Activated CD4-positive, alpha-beta T cell treated with anti-CD3 and anti-CD28 coated beads, Interleukin-2, amount 10 ng/mL, durations not matched to agents 24 days and 14 days (primary cell): ENCODE measurements around the gene PDLIM5. TPM values are rescaled to one million over a fixed set of nuclear protein-coding genes. Genes with fewer than 3 reads are reported as not detected.
"Not testable (repeated sequence)": the region's sequence is repeated elsewhere in the genome, so short reads cannot be mapped to it uniquely, and the experiment has no call there.

Source experiments
- DNase-seq: peaks from one replicate; pipeline ENCODE4 v3.0.0; 2022
- H3K27ac Mint-ChIP-seq: one replicate; pipeline ENCODE4 v1.8.0; 2022; ENCODE audit warnings: mild to moderate bottlenecking, mixed read lengths
- H3K27me3 Mint-ChIP-seq: one replicate; pipeline ENCODE4 v1.8.0; 2022; ENCODE audit warnings: mixed read lengths
- H3K36me3 Mint-ChIP-seq: one replicate; pipeline ENCODE4 v1.8.0; 2022; ENCODE audit warnings: low read depth, mild to moderate bottlenecking, mixed read lengths
- H3K4me1 Mint-ChIP-seq: one replicate; pipeline ENCODE4 v1.8.0; 2021; ENCODE audit warnings: mixed read lengths
- H3K4me3 Mint-ChIP-seq: one replicate; pipeline ENCODE4 v1.8.0; 2022; ENCODE audit warnings: mild to moderate bottlenecking, moderate library complexity, mixed read lengths
- H3K9me3 Mint-ChIP-seq: one replicate; pipeline ENCODE4 v1.8.0; 2021; ENCODE audit warnings: mixed read lengths
- intact Hi-C: fragments of 100-400 bp; cut with micrococcal nuclease; formaldehyde crosslinking; loops from one replicate; pipeline ENCODE4 v1.15.1; 2023
- total RNA-seq: library from RNA; stranded (reverse); gene quantifications from 2 replicates; pipeline ENCODE4 v1.2.3, GENCODE V29; 2022

The PDLIM5 gene
- total RNA-seq, 1 donor from 2014 or later: 16.5 TPM

- Mint-ChIP-seq H3K4me3 (no peak overlapping the region), H3K27ac (no peak overlapping the region), H3K9me3 (peaks cover 4% of the 10 kb centered on the region), H3K27me3 (no peaks in the 10 kb centered on the region), H3K4me1 (no peaks in the 10 kb centered on the region), H3K36me3 (no peaks in the 10 kb centered on the region)
- intact Hi-C loops: no loop called here
- DNase-seq: no peak
Observed at GRCh38 chr4:94540476-94540875, 88.7 kb downstream of the PDLIM5 start.

- no peak for DNase-seq
- H3K27me3 Mint-ChIP-seq: no peaks in the 10 kb centered on the region
- H3K4me3 Mint-ChIP-seq: no peak overlapping the region
- H3K27ac Mint-ChIP-seq: no peak overlapping the region
- peaks cover 4% of the 10 kb centered on the region for H3K9me3 Mint-ChIP-seq
- H3K36me3 Mint-ChIP-seq: no peaks in the 10 kb centered on the region
- intact Hi-C loops: no loop called here
- H3K4me1 Mint-ChIP-seq: no peaks in the 10 kb centered on the region
Observed at GRCh38 chr4:94544811-94545210, 93.1 kb downstream of the PDLIM5 start.

GRCh38 chr4:94545296-94545695 is 93.6 kb downstream of the PDLIM5 start:
- Mint-ChIP-seq H3K9me3 (peaks cover 4% of the 10 kb centered on the region), H3K4me1 (no peaks in the 10 kb centered on the region), H3K4me3 (no peak overlapping the region), H3K27ac (no peak overlapping the region), H3K36me3 (no peaks in the 10 kb centered on the region), H3K27me3 (no peaks in the 10 kb centered on the region)
- DNase-seq: no peak
- intact Hi-C loops: no loop called here

GRCh38 chr4:94546949-94547348 is 95.2 kb downstream of the PDLIM5 start:
- no peak for DNase-seq
- intact Hi-C loops: no loop called here
- Mint-ChIP-seq H3K27me3 (no peaks in the 10 kb centered on the region), H3K9me3 (peaks cover 4% of the 10 kb centered on the region), H3K36me3 (no peaks in the 10 kb centered on the region), H3K4me1 (no peaks in the 10 kb centered on the region), H3K27ac (no peak overlapping the region), H3K4me3 (no peak overlapping the region)

- Mint-ChIP-seq H3K4me1 (no peaks in the 10 kb centered on the region), H3K4me3 (no peak overlapping the region), H3K27me3 (no peaks in the 10 kb centered on the region), H3K9me3 (peaks cover under 1% of the 10 kb centered on the region), H3K36me3 (no peaks in the 10 kb centered on the region), H3K27ac (no peak overlapping the region)
- intact Hi-C loops: no loop called here
- DNase-seq: no peak
Observed at GRCh38 chr4:94548571-94548970, 96.8 kb downstream of the PDLIM5 start.

GRCh38 chr4:94550352-94550751 is 98.6 kb downstream of the PDLIM5 start:
- Mint-ChIP-seq H3K9me3 (no peaks in the 10 kb centered on the region), H3K4me3 (no peak overlapping the region), H3K36me3 (no peaks in the 10 kb centered on the region), H3K4me1 (no peaks in the 10 kb centered on the region), H3K27ac (no peak overlapping the region), H3K27me3 (no peaks in the 10 kb centered on the region)
- no peak for DNase-seq
- intact Hi-C loops: no loop called here

- no peaks in the 10 kb centered on the region for H3K27me3 Mint-ChIP-seq
Observed at GRCh38 chr4:94550851-94551250, 99.1 kb downstream of the PDLIM5 start.

GRCh38 chr4:94551643-94552564 is 100.2 kb downstream of the PDLIM5 start:
- Mint-ChIP-seq H3K27ac (no peak overlapping the region), H3K36me3 (no peaks in the 10 kb centered on the region), H3K9me3 (peaks cover 3% of the 10 kb centered on the region), H3K4me3 (no peak overlapping the region), H3K4me1 (no peaks in the 10 kb centered on the region), H3K27me3 (no peaks in the 10 kb centered on the region)
- intact Hi-C loops: no loop called here
- DNase-seq: no peak

More at GRCh38 chr4:94550851-94551250, 99.1 kb downstream of the PDLIM5 start:
- Mint-ChIP-seq H3K4me3 (no peak overlapping the region), H3K36me3 (no peaks in the 10 kb centered on the region), H3K27ac (no peak overlapping the region), H3K4me1 (no peaks in the 10 kb centered on the region), H3K9me3 (no peaks in the 10 kb centered on the region)
- no peak for DNase-seq
- intact Hi-C loops: no loop called here

GRCh38 chr4:94556047-94556446 is 104.3 kb downstream of the PDLIM5 start:
- not testable (repeated sequence) for H3K4me1 Mint-ChIP-seq, DNase-seq

GRCh38 chr4:94557632-94558031 is 105.9 kb downstream of the PDLIM5 start:
- H3K4me3 Mint-ChIP-seq, DNase-seq, H3K27me3 Mint-ChIP-seq, H3K27ac Mint-ChIP-seq, intact Hi-C loops, H3K4me1 Mint-ChIP-seq, H3K36me3 Mint-ChIP-seq, H3K9me3 Mint-ChIP-seq: not testable (repeated sequence)

More at GRCh38 chr4:94556047-94556446, 104.3 kb downstream of the PDLIM5 start:
- H3K27ac Mint-ChIP-seq, intact Hi-C loops, H3K9me3 Mint-ChIP-seq, H3K4me3 Mint-ChIP-seq, H3K36me3 Mint-ChIP-seq, H3K27me3 Mint-ChIP-seq: not testable (repeated sequence)

- intact Hi-C loops: no loop called here
- Mint-ChIP-seq H3K4me3 (no peak overlapping the region), H3K36me3 (no peaks in the 10 kb centered on the region), H3K4me1 (no peaks in the 10 kb centered on the region), H3K27ac (no peak overlapping the region), H3K27me3 (no peaks in the 10 kb centered on the region), H3K9me3 (peaks cover 3% of the 10 kb centered on the region)
- DNase-seq: no peak
Observed at GRCh38 chr4:94558392-94558904, 106.7 kb downstream of the PDLIM5 start.

- intact Hi-C loops: no loop called here
- DNase-seq: no peak
- Mint-ChIP-seq H3K9me3 (peaks cover 3% of the 10 kb centered on the region), H3K4me3 (no peak overlapping the region), H3K27me3 (no peaks in the 10 kb centered on the region), H3K36me3 (no peaks in the 10 kb centered on the region), H3K4me1 (no peaks in the 10 kb centered on the region), H3K27ac (no peak overlapping the region)
Observed at GRCh38 chr4:94559351-94559806, 107.6 kb downstream of the PDLIM5 start.

- no peak for DNase-seq
- H3K4me1 Mint-ChIP-seq: no peaks in the 10 kb centered on the region
- H3K4me3 Mint-ChIP-seq: no peak overlapping the region
- H3K27ac Mint-ChIP-seq: no peak overlapping the region
- H3K27me3 Mint-ChIP-seq: no peaks in the 10 kb centered on the region
- no peaks in the 10 kb centered on the region for H3K36me3 Mint-ChIP-seq
- intact Hi-C loops: no loop called here
- peaks cover 3% of the 10 kb centered on the region for H3K9me3 Mint-ChIP-seq
Observed at GRCh38 chr4:94561249-94562024, 109.7 kb downstream of the PDLIM5 start.

GRCh38 chr4:94562285-94562684 is 110.5 kb downstream of the PDLIM5 start:
- intact Hi-C loops: no loop called here
- Mint-ChIP-seq H3K27ac (no peak overlapping the region), H3K4me1 (no peaks in the 10 kb centered on the region), H3K4me3 (no peak overlapping the region), H3K36me3 (no peaks in the 10 kb centered on the region), H3K27me3 (no peaks in the 10 kb centered on the region), H3K9me3 (no peaks in the 10 kb centered on the region)
- no peak for DNase-seq
